ENCODE data around the gene ODF4.
A peak's percentile ranks its signal among the peaks of the same experiment; 100 is the strongest.
"Not testable (repeated sequence)": the region's sequence is repeated elsewhere in the genome, so short reads cannot be mapped to it uniquely, and the experiment has no call there.

ODF4 gene

GRCh38 chr17:8338753-8339140 is 893 bp upstream of the ODF4 start:
- TF ChIP-seq CTCF (conservative IDR thresholded peaks at IDR 0.05; ENCODE audit: low read length) = no peak
- DNase-seq (ENCODE audit: low read depth) = no peak
- no peak overlapping the region for H3K4me3 ChIP-seq (ENCODE audit: low read length)

- H3K4me3 ChIP-seq (ENCODE audit: low read length) = no peak overlapping the region
- DNase-seq (ENCODE audit: low read depth) = peak; percentile 26
- no peak for TF ChIP-seq CTCF (conservative IDR thresholded peaks at IDR 0.05; ENCODE audit: low read length)
Observed at GRCh38 chr17:8341456-8341855, 1.8 kb downstream of the ODF4 start.

GRCh38 chr17:8345052-8345690 is 5.5 kb downstream of the ODF4 start:
- TF ChIP-seq CTCF (conservative IDR thresholded peaks at IDR 0.05; ENCODE audit: low read length) = no peak
- DNase-seq (ENCODE audit: low read depth) = no peak
- H3K4me3 ChIP-seq (ENCODE audit: low read length) = no peak overlapping the region

GRCh38 chr17:8345951-8346665 is 6.5 kb downstream of the ODF4 start:
- TF ChIP-seq CTCF (conservative IDR thresholded peaks at IDR 0.05; ENCODE audit: low read length) = no peak
- DNase-seq (ENCODE audit: low read depth) = no peak
- no peak overlapping the region for H3K4me3 ChIP-seq (ENCODE audit: low read length)

- H3K4me3 ChIP-seq (ENCODE audit: low read length); DNase-seq (ENCODE audit: low read depth): not testable (repeated sequence)
Observed at GRCh38 chr17:8347001-8347400, 7.4 kb downstream of the ODF4 start.

- no peak for DNase-seq (ENCODE audit: low read depth)
- H3K4me3 ChIP-seq (ENCODE audit: low read length) = no peak overlapping the region
Observed at GRCh38 chr17:8350339-8350738, 10.7 kb downstream of the ODF4 start.

GRCh38 chr17:8353736-8354135 is 14.1 kb downstream of the ODF4 start:
- no peak for TF ChIP-seq CTCF (conservative IDR thresholded peaks at IDR 0.05; ENCODE audit: low read length)
- DNase-seq (ENCODE audit: low read depth) = no peak
- H3K4me3 ChIP-seq (ENCODE audit: low read length) = no peak overlapping the region

More at GRCh38 chr17:8350339-8350738, 10.7 kb downstream of the ODF4 start:
- TF ChIP-seq CTCF (conservative IDR thresholded peaks at IDR 0.05; ENCODE audit: low read length) = no peak

Data from AG10803 (cell line).